Dedifferentiated amniotic fluid mesenchymal stem cell (primary cell): ENCODE results near the gene OIT3.
"Not testable (repeated sequence)": the region's sequence is repeated elsewhere in the genome, so short reads cannot be mapped to it uniquely, and the experiment has no call there.

ENCODE experiments used
- DNase-seq: peaks from one replicate; pipeline ENCODE4 v3.0.0-alpha.2; 2016; ENCODE audit errors: extremely low spot score

Gene OIT3

DNA sequence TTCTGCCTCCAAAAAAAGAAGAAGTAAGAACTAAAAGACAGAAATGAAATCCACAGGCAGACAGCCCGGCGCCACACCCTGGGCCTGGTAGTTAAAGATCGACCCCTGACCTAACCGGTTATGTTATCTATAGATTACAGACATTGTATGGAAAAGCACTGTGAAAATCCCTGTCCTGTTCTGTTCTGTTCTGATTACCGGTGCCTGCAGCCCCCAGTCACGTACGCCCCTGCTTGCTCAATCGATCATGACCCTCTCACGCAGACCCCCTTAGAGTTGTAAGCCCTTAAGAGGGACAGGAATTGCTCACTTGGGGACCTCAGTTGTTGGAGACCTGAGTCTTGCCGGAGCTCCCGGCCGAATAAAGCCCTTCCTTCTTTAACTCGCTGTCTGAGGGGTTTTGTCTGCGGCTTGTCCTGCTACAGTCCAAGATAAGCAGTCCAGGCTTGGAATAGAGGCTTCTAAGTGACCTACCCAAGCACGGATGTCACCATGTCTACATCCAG is 10.5 kb downstream of the OIT3 start:
- not testable (repeated sequence) for DNase-seq

DNA sequence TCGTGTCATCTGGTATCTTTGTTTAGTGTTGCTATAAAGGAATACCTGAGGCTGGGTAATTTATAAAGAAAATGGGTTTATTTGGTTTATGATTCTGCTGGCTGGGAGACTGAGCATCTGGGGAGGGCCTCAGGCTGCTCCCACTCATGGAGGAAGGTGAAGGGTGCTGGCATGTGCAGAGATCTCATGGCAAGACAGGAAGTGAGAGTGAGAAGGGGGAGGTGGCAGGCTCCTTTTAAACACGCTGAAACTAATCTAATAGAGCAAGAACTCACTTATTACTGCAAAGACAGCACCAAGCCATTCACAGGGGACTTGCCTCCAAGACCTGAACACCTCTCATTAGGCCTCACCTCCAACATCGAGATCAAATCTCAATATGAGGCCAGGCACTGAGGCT is 11.3 kb downstream of the OIT3 start:
- no peak for DNase-seq

DNA sequence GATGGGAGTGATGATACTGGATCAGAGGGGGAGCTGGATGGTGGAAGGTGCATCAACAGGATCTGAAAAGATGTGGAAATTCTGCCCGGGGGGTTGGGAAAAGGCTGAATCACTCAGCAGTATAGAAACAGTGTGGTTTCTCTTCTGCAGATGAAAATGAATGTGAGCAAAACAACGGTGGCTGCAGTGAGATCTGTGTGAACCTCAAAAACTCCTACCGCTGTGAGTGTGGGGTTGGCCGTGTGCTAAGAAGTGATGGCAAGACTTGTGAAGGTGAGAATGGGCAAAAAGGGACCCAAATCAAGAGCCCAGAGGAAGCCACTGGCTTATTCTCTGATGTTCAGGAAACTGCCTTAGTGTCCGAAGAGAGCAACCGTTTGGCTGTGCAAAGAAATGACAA is 12.9 kb downstream of the OIT3 start:
- DNase-seq = no peak

DNA sequence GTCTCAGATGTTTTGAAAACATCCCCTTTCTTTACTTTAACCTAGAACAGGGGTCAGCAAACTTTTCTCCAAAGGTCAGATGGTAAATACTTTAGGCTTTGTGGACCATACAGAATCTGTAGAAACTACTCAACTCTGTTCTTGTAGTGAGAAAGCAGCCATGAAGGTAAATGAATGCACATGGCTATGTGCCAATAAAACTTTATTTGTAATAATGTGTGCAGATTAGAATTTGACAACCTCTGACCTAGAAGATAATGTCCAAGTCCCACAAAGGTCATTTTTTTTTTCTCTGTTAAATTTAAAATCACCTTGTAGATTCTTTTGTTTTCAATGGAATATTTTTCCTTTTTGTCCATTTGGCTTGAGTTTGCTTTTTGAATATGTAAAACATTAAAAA is 17.2 kb downstream of the OIT3 start:
- DNase-seq = no peak

DNA sequence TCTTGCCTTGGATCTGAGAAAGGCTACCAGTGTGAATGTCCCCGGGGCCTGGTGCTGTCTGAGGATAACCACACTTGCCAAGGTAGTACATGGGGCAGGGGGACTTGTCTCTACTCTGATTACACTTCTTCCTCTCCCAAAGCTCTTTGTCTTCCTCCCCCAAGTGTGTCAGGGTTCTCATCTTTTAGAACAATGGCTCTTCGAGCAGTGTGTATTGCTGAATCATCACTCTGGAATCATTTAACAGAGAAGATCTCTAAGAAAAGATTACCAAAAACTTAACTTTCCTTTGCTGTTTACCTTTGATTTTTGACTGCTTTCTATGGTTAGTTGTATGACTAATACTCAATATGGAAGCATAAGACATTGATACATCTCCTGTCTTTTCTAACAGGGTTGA is 18.2 kb downstream of the OIT3 start:
- no peak for DNase-seq

DNA sequence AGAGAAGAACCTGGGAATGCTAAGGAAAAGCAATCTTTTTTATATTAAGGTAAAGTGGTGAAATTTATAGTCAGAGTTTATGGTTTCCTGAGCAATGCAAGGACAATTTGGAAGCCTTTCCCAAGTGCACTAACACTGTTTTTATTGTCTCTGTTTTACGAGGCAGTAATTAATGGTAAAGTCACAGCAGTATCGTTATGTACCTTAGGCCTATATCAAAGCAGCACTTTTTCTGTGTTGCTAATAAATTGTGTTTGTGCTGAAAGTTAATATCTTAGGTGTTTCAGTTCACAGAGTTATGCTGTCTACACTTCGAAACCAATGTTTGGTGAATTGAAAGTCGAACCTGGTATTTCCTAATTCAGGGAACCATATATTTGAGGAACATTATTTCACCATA is 19.2 kb downstream of the OIT3 start:
- DNase-seq = no peak

DNA sequence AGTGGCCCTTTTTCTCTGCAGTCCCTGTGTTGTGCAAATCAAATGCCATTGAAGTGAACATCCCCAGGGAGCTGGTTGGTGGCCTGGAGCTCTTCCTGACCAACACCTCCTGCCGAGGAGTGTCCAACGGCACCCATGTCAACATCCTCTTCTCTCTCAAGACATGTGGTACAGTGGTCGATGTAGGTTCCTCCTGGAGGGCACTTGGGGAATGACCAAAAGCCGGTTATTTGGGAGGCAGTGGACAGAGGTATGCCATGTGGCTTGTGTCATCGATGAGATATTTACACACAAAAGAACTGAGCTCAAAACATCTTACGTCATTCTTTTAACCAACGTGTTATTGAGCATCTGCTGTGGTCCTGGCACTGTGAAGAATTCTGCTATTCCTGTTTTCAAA is 19.7 kb downstream of the OIT3 start:
- DNase-seq = no peak

DNA sequence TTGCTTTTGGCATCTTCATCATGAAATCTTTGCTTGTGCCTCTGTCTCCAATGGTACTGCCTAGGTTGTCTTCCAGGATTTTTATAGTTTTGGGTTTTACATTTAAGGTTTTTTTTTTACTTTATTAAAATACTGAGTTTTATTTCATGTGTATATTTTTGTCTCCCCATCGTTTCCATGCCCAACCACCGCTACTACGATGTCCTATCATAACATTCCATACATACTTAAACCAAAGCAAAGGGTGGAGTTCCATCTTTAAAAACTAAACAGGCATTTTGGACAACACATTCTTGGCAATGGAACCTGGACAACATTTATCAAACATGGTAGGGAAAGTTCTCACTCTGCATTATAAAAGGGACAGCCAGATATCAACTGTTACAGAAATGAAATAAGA is 23.7 kb downstream of the OIT3 start:
- DNase-seq = not testable (repeated sequence)

DNA sequence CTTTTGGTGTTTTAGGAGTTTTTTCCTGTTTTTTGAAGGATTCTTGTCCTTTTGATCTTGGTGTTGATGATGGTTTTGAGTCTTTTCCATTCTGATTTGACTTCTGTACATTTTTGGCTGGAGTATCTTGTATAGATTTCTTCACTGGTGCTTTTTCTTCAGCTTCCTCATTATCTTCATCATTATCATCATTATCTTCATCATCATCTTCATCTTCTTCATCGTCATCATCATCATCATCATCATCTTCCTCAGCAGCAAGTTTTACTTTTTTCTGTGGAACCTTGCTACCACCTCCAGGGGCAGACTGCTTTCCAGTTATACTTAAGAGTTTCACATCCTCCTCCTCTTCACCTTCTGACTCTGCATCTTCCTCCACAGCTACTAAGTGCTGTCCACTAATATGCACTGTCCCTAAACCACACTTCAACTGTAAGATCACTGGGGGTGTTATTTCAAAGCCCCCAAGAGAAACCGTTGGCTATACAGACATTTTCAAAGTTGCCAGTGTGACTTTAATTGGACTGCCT is 24.3 kb downstream of the OIT3 start:
- not testable (repeated sequence) for DNase-seq

DNA sequence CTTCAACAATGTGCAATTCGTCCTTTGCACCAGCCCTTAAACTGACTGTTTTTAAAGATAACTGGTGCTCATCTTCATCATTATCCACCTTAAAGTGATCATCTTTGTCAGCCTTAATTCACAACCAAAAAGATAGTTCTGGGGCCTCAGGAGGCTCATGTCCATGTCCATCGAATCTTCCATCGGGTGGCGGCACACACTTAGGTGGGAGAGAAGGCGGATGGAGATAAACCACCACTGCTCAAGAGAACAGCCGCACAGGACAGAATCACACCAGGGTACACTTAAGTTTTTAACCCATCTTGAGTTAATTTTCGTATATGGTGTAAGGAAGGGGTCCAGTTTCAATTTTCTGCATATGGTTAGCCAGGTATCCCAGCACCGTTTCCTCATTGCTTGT is 24.8 kb downstream of the OIT3 start:
- no peak for DNase-seq

DNA sequence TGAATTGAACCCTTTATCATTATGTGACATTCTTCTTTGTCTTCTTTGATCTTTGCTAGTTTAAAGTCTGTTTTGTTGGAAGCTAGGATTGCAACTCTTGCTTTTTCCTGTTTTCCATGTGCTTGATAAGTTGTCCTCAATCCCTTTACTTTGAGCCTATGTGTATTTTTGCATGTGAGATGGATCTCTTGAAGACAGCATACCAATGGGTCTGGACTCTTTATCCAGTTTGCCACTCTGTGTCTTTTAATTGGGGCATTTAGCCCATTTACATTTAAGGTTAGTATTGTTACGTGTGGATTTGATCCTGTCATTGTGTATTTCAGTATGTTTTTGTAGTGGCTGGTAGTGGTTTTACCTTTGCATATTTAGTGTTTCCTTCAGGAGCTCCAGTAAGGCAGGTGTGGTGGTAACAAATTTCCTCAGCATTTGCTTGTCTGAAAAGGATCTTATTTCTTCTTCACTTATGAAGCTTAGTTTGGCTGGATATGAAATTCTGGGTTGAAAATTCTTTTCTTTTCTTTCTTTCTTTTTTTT is 27.7 kb downstream of the OIT3 start:
- DNase-seq = not testable (repeated sequence)

DNA sequence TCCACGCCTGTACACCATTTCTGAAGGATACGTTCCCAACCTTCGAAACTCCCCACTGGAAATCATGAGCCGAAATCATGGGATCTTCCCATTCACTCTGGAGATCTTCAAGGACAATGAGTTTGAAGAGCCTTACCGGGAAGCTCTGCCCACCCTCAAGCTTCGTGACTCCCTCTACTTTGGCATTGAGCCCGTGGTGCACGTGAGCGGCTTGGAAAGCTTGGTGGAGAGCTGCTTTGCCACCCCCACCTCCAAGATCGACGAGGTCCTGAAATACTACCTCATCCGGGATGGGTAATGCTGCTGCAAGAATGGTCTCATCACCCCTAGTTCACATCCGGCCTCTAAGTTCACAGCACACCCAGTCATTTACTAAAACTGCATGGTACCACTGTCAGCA is 30.8 kb downstream of the OIT3 start:
- DNase-seq = no peak

DNA sequence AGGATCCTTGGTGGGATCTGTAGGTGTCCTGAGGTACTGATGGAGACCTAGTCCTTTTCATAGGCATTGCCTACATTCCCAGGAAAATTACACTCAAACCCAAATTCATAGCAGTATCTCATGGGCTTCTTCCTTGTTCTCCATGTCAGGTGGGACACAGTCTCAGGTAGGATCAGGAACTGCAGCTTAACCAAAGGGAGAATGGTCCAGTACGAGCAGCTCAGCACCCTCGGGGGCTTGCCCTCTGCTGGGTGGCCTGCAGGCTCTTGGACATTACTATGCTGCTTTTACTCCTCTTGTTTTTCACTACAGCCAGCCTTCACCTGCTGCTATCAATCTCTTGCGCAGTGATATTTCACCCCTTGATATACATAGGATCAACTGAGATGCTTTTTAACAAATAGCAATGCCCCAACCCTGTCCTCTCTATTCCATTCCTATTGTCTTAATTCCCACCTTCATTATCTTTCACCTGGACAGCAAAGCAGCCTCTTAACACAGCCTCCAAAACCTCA is 32.5 kb downstream of the OIT3 start:
- DNase-seq = no peak

DNA sequence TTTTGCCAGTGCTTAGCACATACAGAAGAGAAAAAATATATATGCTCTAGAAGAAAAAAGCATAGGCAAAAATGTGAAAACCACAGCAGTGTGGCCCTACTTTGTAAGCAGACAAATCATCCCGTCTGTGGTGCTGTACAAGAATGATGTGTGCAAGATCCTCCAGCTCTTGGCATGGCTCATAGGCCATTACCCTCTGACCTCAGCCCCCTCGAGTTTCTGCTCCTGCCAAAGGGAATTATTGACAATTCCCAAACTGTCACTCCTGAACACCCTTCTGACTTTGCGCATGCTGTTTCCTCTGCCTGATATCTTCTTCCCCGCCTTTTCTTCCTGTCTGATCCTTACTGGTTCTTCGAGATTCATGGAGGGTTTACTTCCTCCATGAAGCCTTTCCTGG is 33.9 kb downstream of the OIT3 start:
- no peak for DNase-seq

DNA sequence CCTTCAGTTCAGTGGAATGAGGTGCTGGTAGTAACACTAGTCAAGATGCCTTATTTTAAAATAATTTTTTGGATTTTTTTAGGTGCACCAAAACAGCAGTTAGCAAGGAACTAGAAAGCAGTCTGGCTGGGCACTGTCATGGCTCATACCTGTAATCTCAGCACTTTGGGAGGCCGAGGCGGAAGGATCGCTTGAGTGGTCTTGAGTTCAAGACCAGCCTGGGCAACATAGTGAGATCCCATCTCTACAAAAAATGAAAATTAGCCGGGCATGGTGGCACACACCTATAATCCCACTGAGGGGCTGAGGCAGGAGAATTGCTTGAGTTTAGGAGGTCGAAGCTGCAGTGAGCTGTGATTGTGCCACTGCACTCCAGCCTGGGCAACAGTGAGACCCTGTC is 35.3 kb downstream of the OIT3 start:
- no peak for DNase-seq

DNA sequence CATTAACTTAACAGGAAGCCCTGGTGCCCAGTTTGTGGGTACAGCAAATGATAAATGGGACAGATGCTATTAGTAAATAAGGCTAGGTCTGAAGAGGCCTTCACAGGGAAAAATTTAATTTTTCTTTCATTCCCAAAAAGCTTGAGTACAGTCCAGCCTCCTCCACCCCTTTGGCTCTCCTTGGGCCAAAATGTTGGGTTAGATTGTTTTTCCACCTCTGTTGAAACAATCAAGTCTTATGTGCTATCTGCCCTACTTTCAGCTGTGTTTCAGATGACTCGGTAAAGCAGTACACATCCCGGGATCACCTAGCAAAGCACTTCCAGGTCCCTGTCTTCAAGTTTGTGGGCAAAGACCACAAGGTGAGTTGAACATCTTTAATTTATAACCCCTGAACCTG is 36.7 kb downstream of the OIT3 start:
- no peak for DNase-seq

DNA sequence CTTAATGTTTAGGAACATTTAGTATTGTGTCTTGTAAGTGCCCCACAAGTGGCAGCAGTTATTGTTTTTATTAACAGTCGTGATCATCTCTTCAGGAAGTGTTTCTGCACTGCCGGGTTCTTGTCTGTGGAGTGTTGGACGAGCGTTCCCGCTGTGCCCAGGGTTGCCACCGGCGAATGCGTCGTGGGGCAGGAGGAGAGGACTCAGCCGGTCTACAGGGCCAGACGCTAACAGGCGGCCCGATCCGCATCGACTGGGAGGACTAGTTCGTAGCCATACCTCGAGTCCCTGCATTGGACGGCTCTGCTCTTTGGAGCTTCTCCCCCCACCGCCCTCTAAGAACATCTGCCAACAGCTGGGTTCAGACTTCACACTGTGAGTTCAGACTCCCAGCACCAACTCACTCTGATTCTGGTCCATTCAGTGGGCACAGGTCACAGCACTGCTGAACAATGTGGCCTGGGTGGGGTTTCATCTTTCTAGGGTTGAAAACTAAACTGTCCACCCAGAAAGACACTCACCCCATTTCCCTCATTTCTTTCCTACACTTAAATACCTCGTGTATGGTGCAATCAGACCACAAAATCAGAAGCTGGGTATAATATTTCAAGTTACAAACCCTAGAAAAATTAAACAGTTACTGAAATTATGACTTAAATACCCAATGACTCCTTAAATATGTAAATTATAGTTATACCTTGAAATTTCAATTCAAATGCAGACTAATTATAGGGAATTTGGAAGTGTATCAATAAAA is 38.9 kb downstream of the OIT3 start:
- DNase-seq = no peak

DNA sequence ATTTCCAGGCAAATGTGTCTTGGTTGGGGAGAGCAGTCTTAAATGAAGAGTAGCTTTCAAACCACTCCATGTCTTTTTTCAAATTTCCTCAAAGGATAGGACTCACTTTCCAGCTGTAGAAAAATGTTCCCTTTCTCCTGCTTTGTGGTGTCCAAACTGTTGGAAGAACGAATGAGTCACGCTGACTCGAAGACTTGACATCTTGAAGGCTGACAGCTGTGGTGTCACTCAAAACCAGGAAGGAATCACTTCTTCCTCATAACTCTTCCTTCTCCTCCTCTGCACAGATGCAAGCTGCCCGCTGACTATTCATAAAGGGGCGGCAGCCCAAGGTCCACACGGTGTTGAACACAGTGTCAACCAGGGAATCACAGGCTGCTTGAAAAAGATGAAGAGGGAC is 41.8 kb downstream of the OIT3 start:
- DNase-seq = no peak

DNA sequence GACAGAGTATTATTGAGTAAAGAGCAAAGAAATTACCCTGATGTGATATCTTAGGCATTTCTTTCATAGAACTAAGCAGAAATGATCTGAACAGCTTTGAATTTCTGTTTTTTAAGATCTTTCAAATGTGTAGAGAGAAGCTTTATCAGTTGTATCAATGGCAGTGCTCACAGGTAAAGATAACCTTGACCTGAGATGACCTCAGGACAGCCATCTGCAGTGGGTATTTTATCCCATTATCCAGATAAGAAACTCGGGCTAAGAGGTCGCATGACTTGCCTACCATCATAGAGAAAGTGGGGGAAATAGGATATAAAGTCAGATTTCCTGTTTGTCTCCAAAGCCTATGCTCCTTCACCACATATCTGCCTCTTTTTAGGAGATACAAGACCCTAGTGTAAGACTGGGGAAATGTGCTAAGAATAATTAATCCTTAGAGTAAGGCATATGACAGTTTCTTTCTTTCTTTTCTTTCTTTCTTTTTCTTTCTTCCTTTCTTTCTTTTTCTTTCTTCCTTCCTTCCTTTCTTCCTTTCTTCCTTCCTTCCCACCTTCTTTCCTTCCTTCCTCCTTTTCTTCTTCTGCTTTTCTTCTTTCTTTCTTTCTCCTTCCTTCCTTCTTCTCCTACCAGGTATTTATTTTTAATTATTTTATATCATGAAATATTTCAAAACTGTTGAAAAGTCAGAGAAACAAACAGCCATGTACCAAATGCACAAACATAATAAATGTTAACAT is 50.1 kb downstream of the OIT3 start:
- no peak for DNase-seq

DNA sequence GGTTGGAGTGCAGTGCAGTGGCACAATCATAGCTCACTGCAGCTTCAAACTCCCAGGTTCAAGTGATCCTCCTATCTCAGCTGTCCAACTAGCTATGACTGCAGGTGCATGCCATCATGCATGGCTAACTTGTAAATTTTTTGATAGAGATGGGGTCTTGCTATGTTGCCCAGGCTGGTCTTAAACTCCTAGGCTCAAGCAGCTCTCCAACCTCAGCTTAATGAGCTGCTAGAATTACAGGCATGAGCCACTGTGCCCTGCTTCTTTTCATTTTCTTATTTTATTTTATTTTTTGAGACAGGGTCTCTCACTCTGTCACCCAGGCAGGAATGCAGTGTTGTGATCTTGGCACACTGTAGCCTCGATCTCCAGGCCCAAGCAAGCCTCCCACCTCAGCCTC is 53.4 kb downstream of the OIT3 start:
- DNase-seq = no peak

DNA sequence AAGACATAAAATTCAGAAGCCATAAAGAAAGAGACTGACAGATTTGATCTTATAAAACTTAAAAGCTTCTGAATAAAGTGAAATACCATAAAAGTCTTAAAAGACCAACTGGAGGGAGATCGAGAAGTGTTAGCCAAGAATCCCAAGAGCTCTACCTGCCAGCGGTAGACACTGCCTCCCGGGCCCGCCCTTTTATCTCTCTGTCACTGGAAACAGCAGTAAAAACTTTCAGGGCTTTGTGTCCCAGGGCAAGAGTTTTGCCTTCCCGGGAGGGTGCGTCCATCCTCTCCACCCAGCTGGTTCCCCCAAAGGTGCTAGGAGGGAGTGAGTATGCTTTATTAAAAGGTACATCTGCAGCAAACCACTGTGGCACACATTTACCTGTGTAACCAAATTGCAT is 55.2 kb downstream of the OIT3 start:
- no peak for DNase-seq

DNA sequence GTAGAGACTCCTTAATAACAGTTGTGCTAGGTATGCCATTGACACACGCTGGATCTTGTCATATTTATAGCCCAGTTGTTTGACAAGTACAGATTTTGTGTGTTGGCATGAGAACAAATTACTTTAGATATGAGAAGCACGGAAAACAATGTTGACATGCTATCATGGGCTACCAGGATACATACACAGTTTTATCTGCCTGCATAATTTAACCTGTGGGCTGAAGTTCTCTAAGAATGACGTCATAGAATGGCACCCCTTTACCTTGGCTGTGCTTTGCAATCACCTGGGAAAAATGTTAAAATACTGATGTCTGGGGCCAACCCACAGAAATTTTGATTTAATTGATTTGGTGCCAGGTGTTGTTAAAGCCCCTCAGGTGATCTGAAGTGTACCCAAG is 58.2 kb downstream of the OIT3 start:
- DNase-seq = no peak

DNA sequence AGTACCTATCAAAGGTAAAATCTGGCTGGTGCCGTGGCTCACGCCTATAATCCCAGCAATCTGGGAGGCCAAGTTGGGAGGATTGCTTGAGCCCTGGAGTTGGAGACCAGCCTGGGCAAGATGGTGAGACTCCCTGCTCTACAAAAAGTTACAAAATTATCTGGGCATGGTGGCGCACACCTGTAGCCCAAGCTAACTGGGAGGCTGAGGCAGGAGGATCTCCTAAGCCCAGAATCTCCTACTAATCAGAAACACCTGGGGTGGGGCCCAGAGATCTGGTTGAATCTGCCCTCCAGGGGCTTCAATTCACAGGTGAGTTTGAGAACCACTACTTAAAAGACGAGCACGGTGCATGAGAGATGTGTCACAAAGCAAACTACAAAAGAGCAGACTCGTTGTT is 58.6 kb downstream of the OIT3 start:
- DNase-seq = no peak
